K562 (cell line): ENCODE results near the gene ATP2A2. TPM values are rescaled to one million over a fixed set of nuclear protein-coding genes. Genes with fewer than 3 reads are reported as not detected.

Experiments
- CHAMP1 ChIP-seq: fragments of 450-650 bp; IDR thresholded peaks from 2 replicates; pipeline ENCODE4 v1.6.1; 2016; ENCODE audit warnings: mild to moderate bottlenecking
- EHMT2 ChIP-seq: fragments of 450-650 bp; IDR thresholded peaks from 2 replicates; pipeline ENCODE4 v1.6.1; 2018; ENCODE audit warnings: antibody characterized with exemption
- GATAD2A ChIP-seq: fragments of 450-650 bp; IDR thresholded peaks from 2 replicates; pipeline ENCODE4 v1.6.1; 2017
- HDAC1 ChIP-seq, 2 experiments: fragments of 450-650 bp; IDR thresholded peaks; 2 replicates each; pipeline ENCODE4 v1.6.1; 2016 to 2017; ENCODE audit warnings: inconsistent platforms in 1 of 2, mild to moderate bottlenecking in 1 of 2, moderate library complexity in 1 of 2
- HDAC2 ChIP-seq: fragments of 450-650 bp; IDR thresholded peaks from 2 replicates; pipeline ENCODE4 v1.6.1; 2016; ENCODE audit warnings: mild to moderate bottlenecking
- HES1 ChIP-seq: fragments of 450-650 bp; IDR thresholded peaks from 2 replicates; pipeline ENCODE4 v1.6.1; 2016; ENCODE audit warnings: low read depth, mild to moderate bottlenecking, moderate library complexity
- JUN ChIP-seq, 2 experiments: sonication (generic) in 1 of 2; formaldehyde crosslinking in 1 of 2; IDR thresholded peaks; 2 replicates each; pipeline versions ENCODE4 v1.6.1 to v1.8.0; 2012 to 2022; ENCODE audit warnings: borderline replicate concordance in 2 of 2, mild to moderate bottlenecking in 2 of 2, improper control_type of control experiment in 1 of 2, low read depth in 1 of 2, low read length in 1 of 2, missing genetic modification reagents in 1 of 2
- KAT8 ChIP-seq: fragments of 450-650 bp; IDR thresholded peaks from 2 replicates; pipeline ENCODE4 v1.6.1; 2016; ENCODE audit warnings: low read depth, mild to moderate bottlenecking
- MLX ChIP-seq, 2 experiments: fragments of 450-650 bp in 1 of 2; sonication (generic) in 1 of 2; formaldehyde crosslinking; conservative IDR thresholded peaks; 2 replicates each; pipeline versions ENCODE4 v1.4.0 to v1.8.1; 2020 to 2022; ENCODE audit warnings: mild to moderate bottlenecking in 1 of 2, missing genetic modification reagents in 1 of 2
- NR2C2 ChIP-seq, 2 experiments: fragments of 200-800 bp in 1 of 2; sonication (Bioruptor generic) in 1 of 2; sonication (generic) in 1 of 2; formaldehyde crosslinking in 1 of 2; IDR thresholded peaks; 2 replicates each; pipeline versions ENCODE4 v1.6.1 to v1.8.0; 2016 to 2022; ENCODE audit warnings: mild to moderate bottlenecking in 1 of 2, missing compliant biosample characterization in 1 of 2, missing genetic modification characterization in 1 of 2, missing genetic modification reagents in 1 of 2
- NUFIP1 ChIP-seq: fragments of 450-650 bp; IDR thresholded peaks from 2 replicates; pipeline ENCODE4 v1.6.1; 2018; ENCODE audit not compliant: partially characterized antibody
- PCBP2 ChIP-seq: fragments of 200-400 bp; formaldehyde crosslinking; IDR thresholded peaks from 2 replicates; pipeline ENCODE4 v1.6.1; 2018; ENCODE audit warnings: low read length, low read depth, mild to moderate bottlenecking, moderate library complexity; ENCODE audit not compliant: poor library complexity, severe bottlenecking
- POLR2A ChIP-seq: fragments of 450-650 bp; conservative IDR thresholded peaks from 2 replicates; pipeline ENCODE4 v1.6.1; 2016
- PTRF ChIP-seq: fragments of 450-650 bp; IDR thresholded peaks from 2 replicates; pipeline ENCODE4 v1.6.1; 2016; ENCODE audit warnings: mild to moderate bottlenecking, missing genetic modification characterization, missing compliant biosample characterization
- RB1 ChIP-seq: fragments of 450-650 bp; IDR thresholded peaks from 2 replicates; pipeline ENCODE4 v1.6.1; 2017; ENCODE audit warnings: low read depth, mild to moderate bottlenecking
- RBBP5 ChIP-seq: fragments of 200-600 bp; sonication (generic); IDR thresholded peaks from 2 replicates; pipeline ENCODE4 v1.6.1; 2012; ENCODE audit warnings: borderline replicate concordance, mild to moderate bottlenecking, low read length, control low read depth, inconsistent platforms; ENCODE audit not compliant: insufficient read depth, poor library complexity, severe bottlenecking
- SMARCA4 ChIP-seq: fragments of 450-650 bp; IDR thresholded peaks from 2 replicates; pipeline ENCODE4 v1.6.1; 2016
- SMARCC2 ChIP-seq: fragments of 450-650 bp; IDR thresholded peaks from 2 replicates; pipeline ENCODE4 v1.6.1; 2017; ENCODE audit warnings: antibody characterized with exemption, moderate library complexity, mild to moderate bottlenecking, low read depth
- STAT5B ChIP-seq: fragments of 250-450 bp; sonication (Bioruptor Pico); IDR thresholded peaks from 2 replicates; pipeline ENCODE4 v1.8.0; 2021; ENCODE audit warnings: mild to moderate bottlenecking, inconsistent platforms
- TCF7 ChIP-seq: sonication (generic); IDR thresholded peaks from 2 replicates; pipeline ENCODE4 v1.6.1; 2016; ENCODE audit warnings: antibody characterized with exemption, borderline replicate concordance
- TEAD4 ChIP-seq, 2 experiments: sonication (generic) in 1 of 2; formaldehyde crosslinking in 1 of 2; IDR thresholded peaks; 2 replicates each; pipeline versions ENCODE4 v1.6.1 to v1.8.0; 2012 to 2022; ENCODE audit warnings: borderline replicate concordance in 1 of 2, inconsistent platforms in 1 of 2, low read length in 1 of 2, mild to moderate bottlenecking in 1 of 2, missing genetic modification reagents in 1 of 2
- TRIM24 ChIP-seq, 2 experiments: fragments of 450-650 bp; IDR thresholded peaks; 2 replicates each; pipeline ENCODE4 v1.6.1; 2016
- ZC3H8 ChIP-seq: fragments of 450-650 bp; IDR thresholded peaks from 2 replicates; pipeline ENCODE4 v1.6.1; 2017
- ZNF143 ChIP-seq: sonication (generic); formaldehyde crosslinking; IDR thresholded peaks from 2 replicates; pipeline ENCODE4 v1.9.0; 2022; ENCODE audit warnings: mild to moderate bottlenecking, missing genetic modification reagents
- ZNF408 ChIP-seq: fragments of 250-450 bp; sonication (Bioruptor Pico); IDR thresholded peaks from 2 replicates; pipeline ENCODE4 v1.4.0; 2020; ENCODE audit warnings: low read depth, mild to moderate bottlenecking, moderate library complexity
- polyA plus RNA-seq, 8 experiments: library from polyadenylated mRNA; depleted of rRNA in 4 of 8; stranded (reverse) in 5 of 8; unstranded in 3 of 8; fragments of >200 nt; fragmentation: Nextera tagmentation in 2 of 8; fragmentation: Illumina TruSeq in 1 of 8; extraction: Ambion mirVana in 2 of 8; extraction: Trizol in 1 of 8; gene quantifications; 2 replicates each; pipeline versions ENCODE4 v1.2.1 to v1.2.3, GENCODE V29; 2011 to 2014; ENCODE audit warnings: inconsistent platforms in 1 of 8, missing spikeins in 1 of 8
- total RNA-seq, 7 experiments: library from RNA; depleted of rRNA in 6 of 7; stranded (reverse); fragments of >200 nt in 6 of 7; fragmentation: Illumina TruSeq in 2 of 7; extraction: Trizol in 2 of 7; gene quantifications; 2 replicates each; pipeline versions ENCODE4 v1.2.1 to v1.2.3, GENCODE V29; 2011 to 2021; ENCODE audit warnings: low replicate concordance in 1 of 7

ATP2A2 gene
- total and polyA plus RNA-seq, 9 of the 15 experiments (the other 6 are each of a cell fraction or from before 2014, with no cell fraction given), result 5.2 to 205 (median 51.6) TPM

GRCh38 chr12:110269622-110270124 lies 11.4 kb upstream of the ATP2A2 start (continued):
- TF ChIP-seq NR2C2 (CRISPR knock-in tag; IDR thresholded peaks at IDR 0.05) (no peak), NR2C2 (tag; IDR thresholded peaks at IDR 0.05) (0 out of 2 replicates have a peak, but pooled peaks have one; percentile 18), TEAD4 (IDR thresholded peaks at IDR 0.05; ENCODE audit: low read length) (peak; percentile 68; the same call in 1 of the 2 replicates), TEAD4 (CRISPR knock-in tag; IDR thresholded peaks at IDR 0.05; ENCODE audit: borderline replicate concordance) (no peak), HES1 (no peak), EHMT2 (peak; percentile 16; the same call in 1 of the 2 replicates), RB1 (0 out of 2 replicates have a peak, but pooled peaks have one; percentile 10), STAT5B (no peak), CHAMP1 (no peak), PCBP2 (no peak), RBBP5 (no peak), TCF7 (no peak), TRIM24 (IDR thresholded peaks at IDR 0.05) (no peak), POLR2A (no peak), SMARCC2 (0 out of 2 replicates have a peak, but pooled peaks have one; percentile 27), JUN (IDR thresholded peaks at IDR 0.05; ENCODE audit: borderline replicate concordance, low read depth, low read length) (peak; percentile 90), JUN (CRISPR knock-in tag; IDR thresholded peaks at IDR 0.05; ENCODE audit: borderline replicate concordance) (no peak), ZNF143 (CRISPR knock-in tag) (no peak), ZNF408 (CRISPR knock-in tag) (no peak), PTRF (tag) (no peak), SMARCA4 (peak; percentile 68), GATAD2A (0 out of 2 replicates have a peak, but pooled peaks have one; percentile 18), KAT8 (no peak), MLX (CRISPR knock-in tag; conservative IDR thresholded peaks at IDR 0.05) (no peak), HDAC2 (peak; percentile 43; the same call in 1 of the 2 replicates), ZC3H8 (no peak), NUFIP1 (no peak), HDAC1 (IDR thresholded peaks at IDR 0.05) (peak in 1 of 2 experiments; percentile 49; a peak in 2 of 4 replicates)
